Measurements from ENCODE around the gene MORC4.

MORC4 gene

GRCh38 chrX:106950381-106950780 is 49.6 kb downstream of the MORC4 start:
- DNase-seq (ENCODE audit: low spot score): no peak
- TF ChIP-seq CTCF (IDR thresholded peaks at IDR 0.05; ENCODE audit: borderline replicate concordance, control extremely low read depth, extremely low read depth, insufficient read depth, missing control alignments): no peak
- in situ Hi-C loops (cut with MboI; ENCODE audit: low sequenced_read_pairs, unreplicated experiment): no loop called here

GRCh38 chrX:106949366-106949765 is 50.6 kb downstream of the MORC4 start:
- in situ Hi-C loops (cut with MboI; ENCODE audit: low sequenced_read_pairs, unreplicated experiment): no loop called here
- DNase-seq (ENCODE audit: low spot score): no peak
- no peak for TF ChIP-seq CTCF (IDR thresholded peaks at IDR 0.05; ENCODE audit: borderline replicate concordance, control extremely low read depth, extremely low read depth, insufficient read depth, missing control alignments)

- no peak for DNase-seq (ENCODE audit: low spot score)
- in situ Hi-C loops (cut with MboI; ENCODE audit: low sequenced_read_pairs, unreplicated experiment): no loop called here
- TF ChIP-seq CTCF (IDR thresholded peaks at IDR 0.05; ENCODE audit: borderline replicate concordance, control extremely low read depth, extremely low read depth, insufficient read depth, missing control alignments): no peak
These were observed 51.4 kb downstream of the MORC4 start for GRCh38 chrX:106948641-106949040.

- TF ChIP-seq CTCF (IDR thresholded peaks at IDR 0.05; ENCODE audit: borderline replicate concordance, control extremely low read depth, extremely low read depth, insufficient read depth, missing control alignments): no peak
- in situ Hi-C loops (cut with MboI; ENCODE audit: low sequenced_read_pairs, unreplicated experiment): no loop called here
- DNase-seq (ENCODE audit: low spot score): no peak
These were observed 53.5 kb downstream of the MORC4 start for GRCh38 chrX:106946464-106946863.

- in situ Hi-C loops (cut with MboI; ENCODE audit: low sequenced_read_pairs, unreplicated experiment): no loop called here
- no peak for TF ChIP-seq CTCF (IDR thresholded peaks at IDR 0.05; ENCODE audit: borderline replicate concordance, control extremely low read depth, extremely low read depth, insufficient read depth, missing control alignments)
- no peak for DNase-seq (ENCODE audit: low spot score)
These were observed 59.9 kb downstream of the MORC4 start for GRCh38 chrX:106940068-106940467.

- no peak for TF ChIP-seq CTCF (IDR thresholded peaks at IDR 0.05; ENCODE audit: borderline replicate concordance, control extremely low read depth, extremely low read depth, insufficient read depth, missing control alignments)
- no peak for DNase-seq (ENCODE audit: low spot score)
- in situ Hi-C loops (cut with MboI; ENCODE audit: low sequenced_read_pairs, unreplicated experiment): no loop called here
These were observed 60.4 kb downstream of the MORC4 start for GRCh38 chrX:106939566-106939965.

- no peak for TF ChIP-seq CTCF (IDR thresholded peaks at IDR 0.05; ENCODE audit: borderline replicate concordance, control extremely low read depth, extremely low read depth, insufficient read depth, missing control alignments)
- DNase-seq (ENCODE audit: low spot score): no peak
- in situ Hi-C loops (cut with MboI; ENCODE audit: low sequenced_read_pairs, unreplicated experiment): no loop called here
These were observed 63.8 kb downstream of the MORC4 start for GRCh38 chrX:106936246-106936645.

All from GM13976 (cell line).